Psoas muscle (tissue), 8 donors: ENCODE results near the gene DONSON. TPM values are rescaled to one million over a fixed set of nuclear protein-coding genes. Genes with fewer than 3 reads are reported as not detected.
"Not testable (repeated sequence)": the region's sequence is repeated elsewhere in the genome, so short reads cannot be mapped to it uniquely, and the experiment has no call there.

Experiments
- ATAC-seq, 4 donors: fragments of 200-7000 bp; cut with Tn5 transposase; one replicate each; pipeline ENCODE4 v1.9.1; 2020; ENCODE audit warnings: moderate library complexity in 3 of 4, mild to moderate bottlenecking in 2 of 4
- DNase-seq, 2 donors: peaks; one replicate each; pipeline ENCODE4 v3.0.0-alpha.2; 2020
- H3K27ac ChIP-seq: fragments of 200-600 bp; one replicate; pipeline ENCODE4 v1.8.0; 2022
- H3K27me3 ChIP-seq, 3 donors: fragments of 200-600 bp in 1 of 3; one replicate each; pipeline versions ENCODE4 v1.6.1 to v1.8.0; 2013 to 2022; ENCODE audit warnings: low read length in 2 of 3, mild to moderate bottlenecking in 2 of 3, moderate library complexity in 1 of 3; ENCODE audit not compliant: insufficient read depth in 3 of 3
- H3K36me3 ChIP-seq, 2 donors: fragments of 200-600 bp in 1 of 2; one replicate each; pipeline versions ENCODE4 v1.6.1 to v1.8.0; 2013 to 2022; ENCODE audit warnings: low read depth in 1 of 2, mild to moderate bottlenecking in 1 of 2, moderate library complexity in 1 of 2; ENCODE audit not compliant: insufficient read depth in 1 of 2
- H3K4me1 ChIP-seq: fragments of 200-600 bp; one replicate; pipeline ENCODE4 v1.8.0; 2022
- H3K4me3 ChIP-seq: fragments of 200-600 bp; one replicate; pipeline ENCODE4 v1.8.0; 2022; ENCODE audit warnings: mild to moderate bottlenecking
- H3K9me3 ChIP-seq: fragments of 200-600 bp; one replicate; pipeline ENCODE4 v1.8.0; 2022
- WGBS, 3 donors: extraction: QIAGEN DNeasy Blood & Tissue Kit; methylation state at CpG; one replicate each; pipeline versions ENCODE4 v1.1.6 to v1.1.7; 2013; 5-methylcytosine and 5-hydroxymethylcytosine counted together
- intact Hi-C, 2 donors: fragments of 100-400 bp; cut with DNase I; formaldehyde crosslinking; loops; one replicate each; pipeline versions ENCODE4 v1.11.0 to v1.14.2; 2022
- polyA plus RNA-seq, 3 donors: library from polyadenylated mRNA; stranded (reverse); fragments of 200-250 nt; gene quantifications; one replicate each; pipeline ENCODE4 v1.2.3, GENCODE V29; 2013
- total RNA-seq, 4 donors: library from RNA; stranded (reverse); fragmentation: NEBNext Ultra II Directional in 2 of 4; extraction: Animal tissue kit (Norgen Biotek cat#: 25700) in 2 of 4; gene quantifications; one replicate each; pipeline versions ENCODE4 v1.2.1 to v1.2.4, GENCODE V29; 2021 to 2023
- TF ChIP-seq, protein P1 (sequence below): fragments of 200-600 bp; IDR thresholded peaks from one replicate; pipeline ENCODE4 v1.8.0; 2022; ENCODE audit warnings: antibody characterized with exemption
- donor health status: healthy with polysubstance abuse.
- donor health status: DM: no; HTN: no; CAD: no; lungs with moderate emphysema.
- donor health status: Bipolar disorder and iron deficiency.
- donor health status: healthy.
- donor health status: DM: yes; HTN: yes; CAD: no.
- donor health status: DM: no; HTN: no; CAD: no.
- donor health status: DM: no; HTN: no; CAD: no.
- donor health status: DM: yes; HTN: yes; CAD: no.

The DONSON gene
- total and polyA plus RNA-seq, 7 donors = 4.8 to 15.1 (median 5.4) TPM

DNA sequence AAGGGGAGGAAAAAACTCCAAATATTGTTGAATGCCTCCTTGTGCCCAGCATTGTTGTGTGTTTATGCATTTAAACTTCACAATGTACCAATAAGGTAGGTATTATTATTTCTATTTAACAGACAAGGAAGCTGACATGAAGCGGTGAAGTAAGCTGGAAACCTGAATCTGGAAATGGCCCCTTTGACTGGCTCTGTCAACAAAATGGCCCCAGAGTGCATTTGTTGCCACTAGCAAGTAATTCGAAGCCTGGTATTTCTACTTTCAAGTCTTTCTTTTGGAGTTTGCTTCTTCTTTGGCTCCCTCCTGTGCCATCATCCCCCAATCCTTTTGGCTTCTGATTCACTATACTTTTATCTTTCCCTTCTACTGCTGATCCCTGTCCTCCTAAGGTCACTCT, 29.9 kb upstream of the DONSON start:
- 97 to 100% (median 100%) methylated on average over 2 of the region's 2 CpGs for WGBS, 3 donors
- ATAC-seq = no peak

DNA sequence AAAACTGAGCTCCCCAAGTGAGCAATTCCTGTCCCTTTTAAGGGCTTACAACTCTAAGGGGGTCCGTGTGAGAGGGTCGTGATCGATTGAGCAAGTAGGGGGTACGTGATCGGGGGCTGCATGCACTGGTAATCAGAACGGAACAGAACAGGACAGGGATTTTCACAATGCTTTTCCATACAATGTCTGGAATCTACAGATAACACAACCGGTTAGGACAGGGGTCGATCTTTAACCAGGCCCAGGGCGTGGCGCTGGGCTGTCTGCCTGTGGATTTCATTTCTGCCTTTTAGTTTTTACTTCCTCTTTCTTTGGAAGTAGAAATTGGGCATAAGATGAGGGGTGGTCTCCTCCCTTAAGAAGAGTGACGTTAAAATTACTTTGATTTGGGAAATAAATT, 29.1 kb upstream of the DONSON start:
- DNase-seq, H3K27ac ChIP-seq, H3K9me3 ChIP-seq, H3K4me1 ChIP-seq, H3K27me3 ChIP-seq, ATAC-seq, H3K4me3 ChIP-seq, intact Hi-C loops: not testable (repeated sequence)
- WGBS, 3 donors = 94 to 98% (median 95%) methylated on average over 11 of the region's 11 CpGs
- peaks cover 0 to 79% of the 10 kb centered on the region in 2 donors for H3K36me3 ChIP-seq

More for the DNA sequence above, 29.9 kb upstream of the DONSON start:
- no peak for DNase-seq
- Histone ChIP-seq H3K4me3 (no peak overlapping the region), H3K27me3 (no peaks in the 10 kb centered on the region), H3K27ac (no peak overlapping the region), H3K36me3 (peaks cover 0 to 79% of the 10 kb centered on the region in 2 donors), H3K4me1 (no peaks in the 10 kb centered on the region), H3K9me3 (no peaks in the 10 kb centered on the region)
- intact Hi-C loops = no loop called here
- TF ChIP-seq, protein P1, sequence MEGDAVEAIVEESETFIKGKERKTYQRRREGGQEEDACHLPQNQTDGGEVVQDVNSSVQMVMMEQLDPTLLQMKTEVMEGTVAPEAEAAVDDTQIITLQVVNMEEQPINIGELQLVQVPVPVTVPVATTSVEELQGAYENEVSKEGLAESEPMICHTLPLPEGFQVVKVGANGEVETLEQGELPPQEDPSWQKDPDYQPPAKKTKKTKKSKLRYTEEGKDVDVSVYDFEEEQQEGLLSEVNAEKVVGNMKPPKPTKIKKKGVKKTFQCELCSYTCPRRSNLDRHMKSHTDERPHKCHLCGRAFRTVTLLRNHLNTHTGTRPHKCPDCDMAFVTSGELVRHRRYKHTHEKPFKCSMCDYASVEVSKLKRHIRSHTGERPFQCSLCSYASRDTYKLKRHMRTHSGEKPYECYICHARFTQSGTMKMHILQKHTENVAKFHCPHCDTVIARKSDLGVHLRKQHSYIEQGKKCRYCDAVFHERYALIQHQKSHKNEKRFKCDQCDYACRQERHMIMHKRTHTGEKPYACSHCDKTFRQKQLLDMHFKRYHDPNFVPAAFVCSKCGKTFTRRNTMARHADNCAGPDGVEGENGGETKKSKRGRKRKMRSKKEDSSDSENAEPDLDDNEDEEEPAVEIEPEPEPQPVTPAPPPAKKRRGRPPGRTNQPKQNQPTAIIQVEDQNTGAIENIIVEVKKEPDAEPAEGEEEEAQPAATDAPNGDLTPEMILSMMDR = no peak

DNA sequence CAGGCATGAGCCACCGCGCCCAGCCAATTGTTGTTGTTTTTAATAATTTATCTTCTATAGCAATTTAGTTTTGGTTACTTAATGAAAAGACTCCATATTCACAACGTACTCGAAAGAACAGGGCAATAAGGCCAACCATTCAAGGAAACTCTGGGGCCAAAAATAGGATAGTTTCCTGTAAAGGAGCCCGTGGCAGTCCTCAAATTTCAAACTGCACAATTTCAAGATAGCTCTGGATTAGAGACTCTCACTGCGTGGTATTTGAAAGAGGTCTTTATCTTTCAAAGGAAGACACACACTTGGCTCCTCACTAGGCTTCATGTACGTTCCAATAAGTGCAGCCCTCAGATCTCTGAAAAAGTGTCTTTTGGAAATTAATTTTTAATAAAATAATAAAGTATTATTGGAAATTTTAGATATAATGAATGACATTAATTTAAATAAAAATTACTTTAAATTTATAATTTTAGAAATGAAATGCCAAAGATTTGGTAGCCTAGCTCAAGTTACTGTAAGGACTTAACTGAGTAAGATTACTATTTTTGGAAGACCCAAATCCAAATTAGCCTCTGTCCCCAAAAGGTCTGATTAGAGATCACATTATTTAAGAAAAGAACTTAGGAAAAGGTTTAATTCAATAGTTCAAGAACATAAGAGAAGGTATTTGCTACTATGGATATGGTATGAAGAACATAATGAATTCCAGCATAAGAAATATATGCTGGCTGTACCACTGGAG, 22.7 kb upstream of the DONSON start:
- ATAC-seq = peak in 2 of 4 donors; percentile 65 to 70
- WGBS, 3 donors = 45 to 51% (median 47%) methylated on average over 7 of the region's 7 CpGs

DNA sequence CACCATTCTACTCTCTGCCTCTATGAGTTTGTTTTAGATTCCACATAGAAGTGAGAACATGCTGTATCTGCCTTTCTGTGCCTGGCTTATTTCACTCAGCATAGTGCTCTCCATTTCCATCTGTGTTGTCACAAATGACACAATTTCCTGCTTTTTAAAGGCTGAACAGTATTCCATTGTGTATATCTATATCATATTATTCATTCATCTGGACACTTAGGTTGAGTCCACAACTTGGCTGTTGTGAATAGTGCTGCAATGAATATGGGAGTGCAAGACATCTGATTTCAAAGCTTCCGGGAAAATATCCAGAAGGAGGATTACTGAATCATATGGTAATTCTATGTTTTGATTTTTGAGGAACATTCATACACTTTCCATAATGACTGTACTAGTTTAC, 20.1 kb upstream of the DONSON start:
- Histone ChIP-seq H3K36me3 (peaks cover 0 to 59% of the 10 kb centered on the region in 2 donors), H3K27ac (no peak overlapping the region), H3K4me3 (no peak overlapping the region), H3K9me3 (no peaks in the 10 kb centered on the region), H3K4me1 (peaks cover 8% of the 10 kb centered on the region), H3K27me3 (no peaks in the 10 kb centered on the region)
- 35 to 42% (median 36%) methylated on average over 1 of the region's 1 CpG for WGBS, 3 donors
- intact Hi-C loops = loop anchor here in 1 of 2 donors (5.0 to 10.0 kb wide), 3 partner anchors 66 to 774 kb away; partner anchors contain the start of genes GART and SON
- DNase-seq (no peak), ATAC-seq (no peak)
- TF ChIP-seq, protein P1 = no peak

More for the DNA sequence above, 22.7 kb upstream of the DONSON start:
- H3K4me1 ChIP-seq = peaks cover 8% of the 10 kb centered on the region
- TF ChIP-seq, protein P1 = no peak
- H3K27me3 ChIP-seq = no peaks in the 10 kb centered on the region
- peak overlapping the region; percentile 63 for H3K27ac ChIP-seq
- peaks cover 0 to 70% of the 10 kb centered on the region in 2 donors for H3K36me3 ChIP-seq
- peak overlapping the region; percentile 6 for H3K4me3 ChIP-seq
- intact Hi-C loops = no loop called here
- no peaks in the 10 kb centered on the region for H3K9me3 ChIP-seq
- no peak for DNase-seq

DNA sequence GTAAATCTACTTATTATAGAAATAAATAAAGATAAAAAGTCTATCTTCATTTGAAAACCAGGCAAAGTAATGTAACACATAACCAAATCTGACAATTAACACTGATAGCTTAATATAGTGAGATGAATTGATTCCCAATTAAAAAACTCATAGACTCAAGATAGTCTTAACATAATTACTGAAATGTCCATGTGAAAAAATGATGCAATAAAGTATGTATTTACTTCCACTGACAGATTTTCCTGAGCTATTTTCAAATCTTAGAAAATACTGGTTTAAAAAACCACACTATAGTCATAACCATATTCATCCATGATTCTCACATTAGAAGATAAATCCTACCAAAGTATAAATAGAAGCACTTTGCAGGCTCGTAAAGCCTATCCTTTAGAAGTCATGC, 9.6 kb upstream of the DONSON start:
- TF ChIP-seq, protein P1 = no peak
- H3K9me3 ChIP-seq = no peaks in the 10 kb centered on the region
- H3K36me3 ChIP-seq = peaks cover 3 to 97% of the 10 kb centered on the region in 2 donors
- WGBS, 3 donors = 72 to 88% (median 79%) methylated on average over 1 of the region's 1 CpG
- H3K4me1 ChIP-seq = no peaks in the 10 kb centered on the region
- H3K4me3 ChIP-seq = no peak overlapping the region
- intact Hi-C loops = no loop called here
- no peak for ATAC-seq
- no peak overlapping the region for H3K27ac ChIP-seq
- no peak for DNase-seq
- H3K27me3 ChIP-seq = no peaks in the 10 kb centered on the region
